ENCODE data around the gene SMR3B.

Gene SMR3B

GRCh38 chr4:70382691-70383181 lies at the start of gene SMR3B:
Gene SMR3B (plus strand): TSS chr4:70383131. CDS start chr4:70384511, 1,380 bp downstream.
- DNase-seq: no peak

- no peak for DNase-seq
These were observed 48.2 kb upstream of the SMR3B start, which contains the start of gene CABS1 for GRCh38 chr4:70334681-70335080. Gene CABS1 (plus strand): TSS chr4:70334981. CDS start chr4:70335040, 59 bp downstream.

- no peak for DNase-seq
These were observed 46.9 kb upstream of the SMR3B start for GRCh38 chr4:70336043-70336442.

- DNase-seq: no peak
These were observed 45.0 kb upstream of the SMR3B start for GRCh38 chr4:70337886-70338420.

GRCh38 chr4:70356185-70356584 lies 26.7 kb upstream of the SMR3B start:
- no peak for DNase-seq

- no peak for DNase-seq
These were observed 23.7 kb upstream of the SMR3B start for GRCh38 chr4:70359115-70359661.

- no peak for DNase-seq
These were observed 22.5 kb upstream of the SMR3B start, which contains the start of gene SMR3A for GRCh38 chr4:70360460-70360859. Gene SMR3A (plus strand): TSS chr4:70360760. CDS start chr4:70362116, 1,356 bp downstream.

- no peak for DNase-seq
These were observed 18.9 kb upstream of the SMR3B start for GRCh38 chr4:70364002-70364401.

- DNase-seq: no peak
These were observed 17.5 kb upstream of the SMR3B start for GRCh38 chr4:70365479-70365878.

GRCh38 chr4:70367813-70368212 lies 15.1 kb upstream of the SMR3B start:
- no peak for DNase-seq

GRCh38 chr4:70371987-70372386 lies 10.9 kb upstream of the SMR3B start:
- no peak for DNase-seq

GRCh38 chr4:70372760-70373159 lies 10.2 kb upstream of the SMR3B start:
- no peak for DNase-seq

- DNase-seq: no peak
These were observed 2.4 kb upstream of the SMR3B start for GRCh38 chr4:70380578-70380977.

- DNase-seq: no peak
These were observed 9.3 kb downstream of the SMR3B start for GRCh38 chr4:70392057-70392776.

GRCh38 chr4:70397580-70397979 lies 14.6 kb downstream of the SMR3B start, which contains the start of gene OPRPN:
Gene OPRPN (plus strand): TSS chr4:70397940. CDS start chr4:70399286, 1,346 bp downstream.
- DNase-seq: no peak

GRCh38 chr4:70399319-70399718 lies 16.4 kb downstream of the SMR3B start:
- no peak for DNase-seq

- DNase-seq: no peak
These were observed 19.8 kb downstream of the SMR3B start for GRCh38 chr4:70402762-70403161.

- no peak for DNase-seq
These were observed 22.8 kb downstream of the SMR3B start for GRCh38 chr4:70405765-70406164.

GRCh38 chr4:70425306-70425705 lies 42.4 kb downstream of the SMR3B start:
- no peak for DNase-seq

- no peak for DNase-seq
These were observed 43.9 kb downstream of the SMR3B start for GRCh38 chr4:70426789-70427188.

GRCh38 chr4:70437197-70437596 lies 54.3 kb downstream of the SMR3B start:
- DNase-seq: no peak

Measured in HCEC 1CT (cell line).